Measurements from ENCODE around the gene GPR135.

Gene GPR135
- total RNA-seq = 2.4 to 3.6 reads per million in 2 donors

GRCh38 chr14:59465316-59466135 lies at the start of gene GPR135:
GPR135 (minus strand) TSS chr14:59465380; CDS start chr14:59465226, 154 bp downstream.
- peak; percentile 34 for DNase-seq

DNA sequence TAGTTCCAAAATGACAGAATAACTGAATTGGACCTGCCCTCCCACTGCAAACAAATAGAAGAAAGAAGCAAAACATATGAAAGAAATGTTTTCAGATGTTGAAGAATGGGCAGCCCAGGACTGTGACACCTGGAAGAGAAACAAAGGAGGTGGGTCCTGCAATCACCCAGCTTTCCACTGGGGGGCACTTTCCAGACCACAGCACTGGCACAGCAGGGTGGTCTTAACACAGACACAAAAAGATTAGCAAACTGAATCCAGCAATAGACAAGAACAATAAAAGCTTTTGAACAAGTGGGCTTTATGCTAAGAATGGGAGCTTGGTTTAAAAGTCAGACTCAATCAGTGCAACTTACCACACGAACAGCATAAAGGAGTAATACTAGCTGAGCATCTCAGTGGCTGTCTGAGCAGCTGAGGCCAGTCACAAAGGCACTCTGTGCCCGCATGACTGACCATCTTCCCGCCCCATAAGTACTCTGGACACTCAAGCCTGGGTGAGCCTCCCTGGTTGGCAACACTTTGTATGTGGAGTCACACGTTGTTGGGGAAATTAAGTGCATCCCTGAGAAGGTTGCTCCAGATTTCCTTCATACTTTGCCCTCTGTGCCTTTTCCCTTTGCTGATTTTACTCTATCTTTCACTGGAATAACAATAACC lies 46.9 kb upstream of the GPR135 start:
- no peak for DNase-seq

- DNase-seq = no peak
Observed at GRCh38 chr14:59510966-59511365, 45.8 kb upstream of the GPR135 start.

DNA sequence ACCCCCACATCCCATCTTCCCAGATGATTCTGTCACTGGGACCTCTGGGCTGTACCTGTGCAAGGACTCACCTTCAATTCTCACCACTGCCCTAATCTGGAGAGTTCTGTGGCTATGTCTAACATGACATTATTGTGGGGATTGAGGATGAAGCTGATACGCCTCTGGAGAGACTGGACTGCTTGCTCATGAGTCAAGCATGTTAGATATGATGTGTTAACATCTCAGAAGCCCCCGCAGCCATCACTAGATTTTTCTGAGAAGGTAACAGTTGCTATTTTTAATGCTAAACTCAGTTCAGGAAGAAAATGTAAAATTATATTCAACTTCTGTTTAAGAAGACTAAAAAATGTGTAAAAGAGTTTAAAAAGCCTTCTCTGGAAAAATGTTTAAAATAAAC lies 44.8 kb upstream of the GPR135 start:
- DNase-seq = no peak

DNA sequence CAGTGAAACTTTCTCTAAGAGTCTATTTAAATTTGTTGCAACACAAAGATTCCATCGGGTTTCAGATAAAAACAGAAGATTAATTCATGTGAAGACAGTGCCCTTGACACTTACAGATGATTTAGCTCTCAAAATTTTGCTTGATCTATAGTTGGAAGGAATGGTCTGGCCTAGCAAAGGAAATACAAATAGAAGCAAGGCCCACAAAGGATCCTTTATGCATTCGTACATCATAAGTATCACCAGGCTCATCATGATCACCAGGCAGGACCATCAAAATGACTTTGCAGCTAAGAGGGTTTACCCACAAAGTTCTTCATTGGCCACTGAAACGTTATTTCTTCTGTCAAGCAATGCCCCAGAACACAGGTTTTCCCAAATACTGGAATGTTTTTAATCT lies 43.9 kb upstream of the GPR135 start:
- no peak for DNase-seq

- DNase-seq = no peak
Observed at GRCh38 chr14:59507752-59508103, 42.5 kb upstream of the GPR135 start.

DNA sequence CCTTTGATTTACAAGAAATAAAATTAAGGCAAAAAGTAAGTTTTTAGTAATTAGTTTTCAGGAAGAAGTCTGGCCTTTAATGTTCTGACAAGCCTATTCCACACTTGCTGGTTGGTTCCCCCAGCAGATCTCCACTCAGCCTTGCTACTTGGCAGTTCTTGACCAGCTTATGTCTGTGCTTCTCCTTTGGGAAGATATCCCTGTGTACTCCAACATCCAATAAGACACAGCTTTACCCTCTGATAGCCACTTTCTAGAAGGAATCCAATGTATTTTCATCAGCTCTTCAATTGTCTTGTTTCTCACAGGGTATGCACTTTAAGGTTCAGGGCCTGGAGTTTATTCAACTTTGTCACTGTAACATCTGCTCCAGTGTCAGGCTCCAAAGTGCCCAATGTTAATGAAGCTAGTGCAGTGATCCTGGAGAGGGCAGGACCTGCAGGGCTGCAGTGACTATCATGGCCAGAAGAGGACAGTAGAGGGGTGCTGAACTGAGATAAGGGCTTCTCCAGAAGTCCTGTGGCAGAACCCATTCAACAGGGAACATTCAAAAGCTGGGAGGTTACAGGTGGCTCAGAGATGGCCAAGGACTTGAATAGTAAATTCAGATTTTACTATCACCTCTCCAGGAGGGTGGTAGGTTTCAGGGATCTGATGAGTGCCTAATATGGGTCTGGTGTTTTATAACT lies 42.0 kb upstream of the GPR135 start:
- peak; percentile 25 for DNase-seq

GRCh38 chr14:59503256-59503655 lies 38.1 kb upstream of the GPR135 start:
- DNase-seq = no peak

GRCh38 chr14:59500732-59501131 lies 35.6 kb upstream of the GPR135 start:
- DNase-seq = no peak

- DNase-seq = no peak
Observed at GRCh38 chr14:59492384-59492783, 27.2 kb upstream of the GPR135 start.

GRCh38 chr14:59490756-59491155 lies 25.6 kb upstream of the GPR135 start:
- no peak for DNase-seq

DNA sequence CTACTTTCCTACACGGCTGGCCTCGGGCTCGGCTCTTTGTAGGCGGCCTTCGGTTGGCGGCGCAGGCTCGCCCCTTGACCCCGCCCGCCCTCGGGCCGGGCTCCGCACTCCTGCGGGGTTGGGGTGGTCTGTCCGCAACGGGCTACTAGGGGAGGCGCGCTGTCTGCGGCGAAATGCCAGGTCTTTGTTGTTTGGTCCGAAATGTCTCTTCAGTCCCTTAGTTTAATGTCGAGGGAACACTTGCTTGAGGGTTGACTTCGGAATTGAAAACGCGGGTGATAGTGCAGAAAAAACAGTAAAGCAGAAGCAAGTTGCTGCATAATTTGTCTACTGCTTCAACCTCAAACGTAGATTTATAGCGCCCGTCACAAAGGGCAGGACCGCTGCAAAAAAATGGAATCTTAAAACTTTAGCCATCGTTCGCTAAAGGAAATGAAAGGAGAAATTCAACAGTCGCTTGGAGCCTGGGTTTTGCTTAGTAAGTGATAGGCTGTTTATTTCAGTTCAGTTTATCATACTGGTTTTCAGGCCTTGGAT lies 19.5 kb upstream of the GPR135 start:
- no peak for DNase-seq

GRCh38 chr14:59483819-59484638 lies 18.8 kb upstream of the GPR135 start, which contains the start of the genes JKAMP and L3HYPDH:
JKAMP (plus strand) TSS chr14:59484517; CDS start chr14:59484590, 73 bp downstream.
L3HYPDH (minus strand) TSS chr14:59484408; CDS start chr14:59484316, 92 bp downstream.
- DNase-seq = peak; percentile 98

- DNase-seq = no peak
Observed at GRCh38 chr14:59483363-59483762, 18.2 kb upstream of the GPR135 start.

GRCh38 chr14:59482541-59483331 lies 17.6 kb upstream of the GPR135 start:
- no peak for DNase-seq

- no peak for DNase-seq
Observed at GRCh38 chr14:59481871-59482540, 16.8 kb upstream of the GPR135 start.

DNA sequence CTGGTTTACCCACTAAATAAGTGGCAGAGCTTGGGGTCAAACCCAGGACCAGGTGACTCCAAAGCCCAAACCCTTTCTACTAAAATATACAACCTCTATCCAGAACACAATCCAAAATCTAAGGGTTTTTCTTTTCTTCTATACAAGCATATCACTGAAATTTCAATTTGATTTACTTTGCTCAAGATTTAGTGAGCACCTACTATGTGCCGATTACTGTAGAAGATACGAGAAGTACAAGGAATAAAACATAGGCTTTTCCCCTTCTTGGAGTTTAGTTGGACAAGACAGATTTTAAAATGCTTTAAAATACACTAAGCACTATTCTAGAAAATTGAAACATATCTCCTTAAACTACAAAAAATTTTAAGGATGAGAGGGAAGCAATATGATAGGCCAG lies 16.2 kb upstream of the GPR135 start:
- DNase-seq = no peak

DNA sequence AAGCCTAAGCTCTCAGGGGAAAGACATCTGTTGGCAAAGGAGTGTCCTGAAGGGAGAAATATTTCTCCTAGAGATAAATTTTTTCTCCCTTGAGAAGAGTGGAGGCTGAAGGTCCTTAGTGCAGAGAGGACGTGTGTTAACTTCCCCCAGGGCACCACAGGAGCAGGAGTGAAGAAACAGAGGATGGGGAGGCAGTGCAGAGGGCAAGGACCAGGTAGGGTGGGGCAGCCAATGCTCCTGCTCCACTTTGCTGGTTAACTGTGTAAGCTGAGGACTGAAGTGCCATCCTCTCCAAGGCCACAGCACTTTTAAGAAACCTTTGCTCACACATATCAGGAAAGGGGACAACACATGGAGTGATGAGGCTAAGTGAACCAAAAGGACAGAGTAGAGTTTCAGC lies 15.0 kb upstream of the GPR135 start:
- no peak for DNase-seq

GRCh38 chr14:59478540-59478939 lies 13.4 kb upstream of the GPR135 start:
- no peak for DNase-seq

DNA sequence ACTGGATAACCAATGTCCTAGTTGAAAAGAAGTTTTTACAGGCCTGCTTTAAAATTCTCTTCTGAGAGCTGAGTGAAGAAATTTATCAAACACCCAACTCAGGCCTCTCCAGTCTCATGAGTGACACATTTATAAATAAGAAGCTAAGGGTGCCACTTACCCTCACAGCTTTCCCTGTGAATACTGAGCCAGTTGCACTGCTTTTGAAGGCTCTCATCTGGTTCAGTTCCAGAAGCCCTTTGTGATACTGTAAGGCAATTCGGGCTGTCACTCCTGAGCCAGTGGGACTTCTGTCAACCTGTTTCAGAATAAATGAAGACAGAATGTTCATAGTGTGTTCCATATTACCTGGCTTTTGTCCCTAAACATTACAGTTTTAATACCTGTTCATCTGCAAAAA lies 10.5 kb upstream of the GPR135 start:
- DNase-seq = no peak

DNA sequence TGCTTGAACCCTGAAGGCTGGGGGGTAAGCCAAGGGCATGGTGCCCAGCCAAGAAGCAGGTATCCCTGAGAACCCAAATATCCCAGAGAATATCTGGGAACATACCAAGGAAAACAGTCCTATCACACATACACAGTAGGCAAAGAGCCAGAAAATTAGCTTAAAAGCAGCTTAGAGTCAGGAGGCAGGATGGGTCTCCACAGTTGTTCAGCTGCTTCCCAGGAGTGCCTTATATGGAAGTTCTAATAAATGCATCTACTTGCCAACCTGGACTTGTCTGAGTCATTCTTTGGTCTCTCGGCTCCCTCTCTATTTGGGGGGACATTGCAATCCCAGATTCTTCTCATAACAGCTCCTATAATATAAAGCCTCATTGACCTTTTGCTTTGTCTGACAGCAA lies 9.0 kb upstream of the GPR135 start:
- no peak for DNase-seq
